Testis (tissue), 3 donors: ENCODE data around the gene SLC25A17. TPM values are rescaled to one million over a fixed set of nuclear protein-coding genes. Genes with fewer than 3 reads are reported as not detected.
"Not testable (repeated sequence)": the region's sequence is repeated elsewhere in the genome, so short reads cannot be mapped to it uniquely, and the experiment has no call there.

Experiments
- DNase-seq: peaks from one replicate; pipeline ENCODE4 v3.0.0-alpha.2; 2019
- H3K27ac ChIP-seq, 2 donors: fragments of 200-600 bp; sonication (generic); one replicate each; pipeline ENCODE4 v1.5.1; 2019
- H3K27me3 ChIP-seq: fragments of 200-600 bp; sonication (generic); one replicate; pipeline ENCODE4 v1.5.1; 2019
- H3K36me3 ChIP-seq: fragments of 200-600 bp; sonication (generic); one replicate; pipeline ENCODE4 v1.5.1; 2017; ENCODE audit warnings: low read depth; ENCODE audit errors: missing control alignments
- H3K4me1 ChIP-seq: fragments of 200-600 bp; sonication (generic); one replicate; pipeline ENCODE4 v1.5.1; 2019
- H3K4me3 ChIP-seq, 2 donors: fragments of 200-600 bp; sonication (generic); one replicate each; pipeline ENCODE4 v1.5.1; 2017 to 2019
- H3K9me3 ChIP-seq: fragments of 200-600 bp; sonication (generic); one replicate; pipeline ENCODE4 v1.5.1; 2017
- POLR2A ChIP-seq: fragments of 450-650 bp; IDR thresholded peaks from one replicate; pipeline ENCODE4 v1.6.1; 2017; ENCODE audit warnings: antibody characterized with exemption, mild to moderate bottlenecking, moderate library complexity
- WGBS, 2 donors: methylation state at CpG; one replicate each; pipeline ENCODE4 v1.1.5; 2018; 5-methylcytosine and 5-hydroxymethylcytosine counted together
- intact Hi-C: fragments of 100-400 bp; cut with DNase I; formaldehyde crosslinking; loops from one replicate; pipeline ENCODE4 v1.15.1; 2023; ENCODE audit warnings: low total_unique reads
- microRNA-seq, 2 donors: library from miRNA; unstranded; fragments of <30 nt; microRNA quantifications; one replicate each; pipeline ENCODE4, GENCODE V29; 2016; ENCODE audit warnings: borderline number of aligned reads in 2 of 2, borderline replicate concordance in 1 of 2
- polyA plus RNA-seq: library from polyadenylated mRNA; stranded (reverse); fragments of 350-450 nt; fragmentation: Illumina TruSeq; extraction: RNeasy Lipid Tissue Mini Kit (QIAGEN cat#74804); gene quantifications from one replicate; pipeline ENCODE4 v1.2.3, GENCODE V29; 2014; ENCODE audit warnings: low read depth, low replicate concordance; ENCODE audit not compliant: insufficient read depth
- small RNA-seq, 2 donors: library from RNA; depleted of rRNA; stranded (forward); fragments of <200 nt; gene quantifications; one replicate each; pipeline ENCODE3, GENCODE V24; 2016
- total RNA-seq, 2 donors: library from RNA; depleted of rRNA; stranded (reverse); fragments of >200 nt; gene quantifications; one replicate each; pipeline ENCODE4 v1.2.3, GENCODE V29; 2016
- TF ChIP-seq, protein P1 (sequence below), 3 experiments: fragments of 450-650 bp in 2 of 3; fragments of 200-600 bp in 1 of 3; sonication (generic) in 1 of 3; IDR thresholded peaks; one replicate each; pipeline ENCODE4 v1.5.1; 2016 to 2019; ENCODE audit warnings: antibody characterized with exemption in 3 of 3, mild to moderate bottlenecking in 2 of 3, moderate library complexity in 1 of 3

Gene SLC25A17
- total and polyA plus RNA-seq, 3 donors from 2014 or later: 33.8 to 42.8 (median 36.1) TPM

DNA sequence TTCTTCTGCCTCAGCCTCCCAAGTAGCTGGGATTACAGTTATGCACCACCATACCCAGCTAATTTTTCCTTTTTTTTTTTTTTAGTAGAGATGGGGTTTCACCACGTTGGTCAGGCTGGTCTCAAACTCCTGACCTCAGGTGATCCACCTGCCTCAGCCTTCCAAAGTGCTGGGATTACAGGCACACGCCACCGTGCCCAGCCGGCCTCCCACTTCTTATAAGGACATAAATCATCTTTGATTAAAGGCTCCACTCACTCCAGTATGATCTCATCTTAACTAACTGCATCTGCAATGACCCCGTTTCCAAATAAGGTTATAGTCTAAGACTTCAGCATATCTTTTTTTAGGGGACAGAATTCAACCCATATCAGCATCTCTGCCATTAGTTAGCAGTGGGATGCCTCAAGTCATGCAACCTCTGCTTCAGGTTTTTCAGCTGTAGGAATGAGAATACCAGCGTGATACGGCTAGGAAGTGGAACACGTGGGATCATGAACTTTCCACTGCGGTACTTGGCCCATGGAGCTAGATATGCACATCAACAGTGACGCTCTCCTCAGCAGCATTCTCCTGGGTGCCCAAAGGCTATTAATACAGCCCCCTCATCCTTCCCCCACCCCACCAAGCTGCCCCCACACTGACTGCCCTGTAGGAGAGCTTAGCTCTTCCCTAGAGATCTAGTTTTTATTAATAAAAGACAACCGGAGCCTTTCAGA lies 98.4 kb downstream of the SLC25A17 start:
- no peak overlapping the region for H3K27ac ChIP-seq
- TF ChIP-seq POLR2A: no peak
- TF ChIP-seq, protein P1, sequence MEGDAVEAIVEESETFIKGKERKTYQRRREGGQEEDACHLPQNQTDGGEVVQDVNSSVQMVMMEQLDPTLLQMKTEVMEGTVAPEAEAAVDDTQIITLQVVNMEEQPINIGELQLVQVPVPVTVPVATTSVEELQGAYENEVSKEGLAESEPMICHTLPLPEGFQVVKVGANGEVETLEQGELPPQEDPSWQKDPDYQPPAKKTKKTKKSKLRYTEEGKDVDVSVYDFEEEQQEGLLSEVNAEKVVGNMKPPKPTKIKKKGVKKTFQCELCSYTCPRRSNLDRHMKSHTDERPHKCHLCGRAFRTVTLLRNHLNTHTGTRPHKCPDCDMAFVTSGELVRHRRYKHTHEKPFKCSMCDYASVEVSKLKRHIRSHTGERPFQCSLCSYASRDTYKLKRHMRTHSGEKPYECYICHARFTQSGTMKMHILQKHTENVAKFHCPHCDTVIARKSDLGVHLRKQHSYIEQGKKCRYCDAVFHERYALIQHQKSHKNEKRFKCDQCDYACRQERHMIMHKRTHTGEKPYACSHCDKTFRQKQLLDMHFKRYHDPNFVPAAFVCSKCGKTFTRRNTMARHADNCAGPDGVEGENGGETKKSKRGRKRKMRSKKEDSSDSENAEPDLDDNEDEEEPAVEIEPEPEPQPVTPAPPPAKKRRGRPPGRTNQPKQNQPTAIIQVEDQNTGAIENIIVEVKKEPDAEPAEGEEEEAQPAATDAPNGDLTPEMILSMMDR (IDR thresholded peaks at IDR 0.05): no peak
- no peaks in the 10 kb centered on the region for H3K27me3 ChIP-seq
- WGBS, 2 donors: 61 to 70% methylated on average over 11 of the region's 11 CpGs
- DNase-seq: no peak
- no peak overlapping the region for H3K4me3 ChIP-seq
- intact Hi-C loops: no loop called here
- H3K4me1 ChIP-seq: no peaks in the 10 kb centered on the region
- H3K36me3 ChIP-seq: no peaks in the 10 kb centered on the region
- H3K9me3 ChIP-seq: no peaks in the 10 kb centered on the region

- H3K4me3 ChIP-seq, H3K27ac ChIP-seq, H3K27me3 ChIP-seq, H3K9me3 ChIP-seq, H3K36me3 ChIP-seq, DNase-seq, H3K4me1 ChIP-seq, intact Hi-C loops: not testable (repeated sequence)
- WGBS, 2 donors: 95 to 96% methylated on average over 6 of the region's 6 CpGs
Observed at GRCh38 chr22:40720156-40720537, 99.0 kb downstream of the SLC25A17 start.

Small RNAs within 50 kb of the gene (microRNA-seq; reads per million reads assigned to microRNA genes)
- gene MIR4766: 0 reads per million in 2 donors

Small RNAs within 50 kb of the gene (small RNA-seq; reads per million reads assigned to genes)
- gene JTBP1: 0 reads per million in 2 donors
- gene MIR4766: 0 reads per million in 2 donors

Other genes starting within 250 kb of the SLC25A17 start
- 100 to 1,000 TPM; 158 to 162 TPM for gene MRTFA, start 182.6 kb downstream of the SLC25A17 start, total RNA-seq
- 59.5 TPM for gene MRTFA, start 182.6 kb downstream of the SLC25A17 start, polyA plus RNA-seq
- under 1 TPM; 0.47 to 0.62 TPM for gene MCHR1, start 139.9 kb downstream of the SLC25A17 start, total RNA-seq
- 0.42 TPM for gene MCHR1, start 139.9 kb downstream of the SLC25A17 start, polyA plus RNA-seq
- gene ST13, start 37.3 kb upstream of the SLC25A17 start, total RNA-seq: 100 to 1,000 TPM; 139 to 149 TPM
- gene ST13, start 37.3 kb upstream of the SLC25A17 start, polyA plus RNA-seq: 345 TPM
- gene XPNPEP3, start 37.8 kb upstream of the SLC25A17 start, total RNA-seq: 10 to 100 TPM; 29.5 to 46.5 TPM
- gene XPNPEP3, start 37.8 kb upstream of the SLC25A17 start, polyA plus RNA-seq: 43.5 TPM
- gene DNAJB7, start 42.8 kb upstream of the SLC25A17 start, total RNA-seq: 1 to 10 TPM; 3.3 to 9.5 TPM
- 3.8 TPM for gene DNAJB7, start 42.8 kb upstream of the SLC25A17 start, polyA plus RNA-seq
- 10 to 100 TPM; 45.2 to 47.1 TPM for gene RBX1, start 132.0 kb upstream of the SLC25A17 start, total RNA-seq
- 44.3 TPM for gene RBX1, start 132.0 kb upstream of the SLC25A17 start, polyA plus RNA-seq